GM12801 (cell line): ENCODE measurements around the gene CPLX1.

Source experiments
- CTCF ChIP-seq: IDR thresholded peaks from one replicate; pipeline ENCODE4 v1.5.1; 2011; ENCODE audit warnings: control low read depth; ENCODE audit not compliant: insufficient read length; ENCODE audit errors: extremely low read depth

CPLX1 gene

DNA sequence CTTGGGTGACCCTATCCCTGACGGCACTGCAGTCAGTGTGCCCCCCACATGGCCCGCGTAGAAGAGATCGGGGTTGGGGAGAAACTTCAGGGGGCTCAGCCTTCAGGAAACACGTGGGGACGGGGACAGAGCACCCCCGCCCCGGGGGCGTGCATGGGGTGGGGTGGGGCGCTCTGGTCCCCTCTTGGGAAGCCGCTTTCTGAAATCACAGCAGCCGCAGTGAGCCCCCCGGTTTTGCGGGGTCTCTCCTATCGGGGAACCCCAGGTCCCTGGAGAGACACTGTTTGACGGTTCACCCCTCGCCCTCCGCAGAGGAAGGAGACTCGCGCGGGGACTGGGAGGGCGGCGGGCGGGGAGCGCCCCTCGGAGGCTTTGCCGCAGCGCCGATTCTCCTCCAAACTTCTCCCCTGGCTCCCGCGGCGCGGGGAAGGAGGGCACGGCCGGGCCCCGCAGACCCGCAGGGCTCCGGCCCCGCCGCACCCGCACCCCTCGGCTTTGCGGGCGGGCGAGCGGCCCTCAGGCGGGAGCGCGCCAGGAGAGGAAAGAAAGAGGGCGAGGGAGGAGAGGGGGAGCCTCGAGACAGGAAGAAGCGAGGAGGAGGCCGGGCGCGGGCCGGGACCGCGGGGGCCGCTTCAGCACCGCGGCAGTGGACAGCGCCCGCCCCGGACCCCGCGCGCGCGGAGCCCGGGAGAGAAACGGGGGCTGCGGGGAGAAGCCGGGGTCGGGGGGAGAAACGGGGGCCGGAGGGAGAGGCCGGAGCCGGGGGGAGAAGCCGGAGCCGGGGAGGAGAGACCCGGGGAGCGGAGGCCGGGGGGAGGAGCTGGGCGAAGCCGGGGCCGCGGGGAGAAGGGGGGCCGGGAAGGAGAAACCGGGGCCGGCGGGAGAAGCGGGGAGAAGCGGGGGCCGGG, 612 bp downstream of the CPLX1 start:
- no peak for TF ChIP-seq CTCF

- TF ChIP-seq CTCF = no peak
Measured at GRCh38 chr4:824461-825062, 1.4 kb downstream of the CPLX1 start.

DNA sequence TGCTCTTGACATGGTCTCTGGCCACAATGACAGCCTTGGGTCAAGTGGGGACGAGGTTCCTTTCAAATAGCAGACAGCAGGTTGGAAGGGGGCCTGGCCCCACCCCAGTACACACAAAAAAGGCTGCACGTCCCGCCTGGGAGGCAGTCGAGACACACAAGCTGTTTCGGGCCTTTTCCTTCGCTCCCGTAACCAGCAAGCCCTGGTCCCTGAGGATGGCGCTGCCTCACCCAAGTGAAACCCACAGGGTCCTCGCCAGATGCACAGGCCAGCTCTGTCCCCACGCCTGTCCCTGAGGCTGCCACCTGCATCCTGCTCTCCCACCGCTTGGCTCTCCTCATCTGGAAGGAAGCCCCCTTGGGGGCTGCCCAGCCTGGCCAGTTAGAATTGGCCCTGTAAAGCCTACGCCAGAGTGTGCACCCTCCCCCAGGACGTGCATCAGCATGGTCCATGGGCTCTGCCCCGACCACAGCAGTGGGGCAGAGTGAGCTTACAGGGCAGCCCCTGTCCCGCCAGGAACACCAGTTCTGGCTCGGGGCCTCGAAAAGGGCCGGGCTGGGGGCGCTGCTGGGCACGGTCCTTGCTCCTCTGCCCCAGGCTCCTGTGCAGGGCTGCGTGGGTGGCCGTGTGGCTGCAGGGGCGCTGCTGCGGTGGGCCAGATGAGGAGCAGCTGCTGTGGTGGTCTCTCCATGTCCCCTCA, 2.0 kb downstream of the CPLX1 start:
- no peak for TF ChIP-seq CTCF

- TF ChIP-seq CTCF = no peak
Measured at GRCh38 chr4:823176-823760, 2.7 kb downstream of the CPLX1 start.

DNA sequence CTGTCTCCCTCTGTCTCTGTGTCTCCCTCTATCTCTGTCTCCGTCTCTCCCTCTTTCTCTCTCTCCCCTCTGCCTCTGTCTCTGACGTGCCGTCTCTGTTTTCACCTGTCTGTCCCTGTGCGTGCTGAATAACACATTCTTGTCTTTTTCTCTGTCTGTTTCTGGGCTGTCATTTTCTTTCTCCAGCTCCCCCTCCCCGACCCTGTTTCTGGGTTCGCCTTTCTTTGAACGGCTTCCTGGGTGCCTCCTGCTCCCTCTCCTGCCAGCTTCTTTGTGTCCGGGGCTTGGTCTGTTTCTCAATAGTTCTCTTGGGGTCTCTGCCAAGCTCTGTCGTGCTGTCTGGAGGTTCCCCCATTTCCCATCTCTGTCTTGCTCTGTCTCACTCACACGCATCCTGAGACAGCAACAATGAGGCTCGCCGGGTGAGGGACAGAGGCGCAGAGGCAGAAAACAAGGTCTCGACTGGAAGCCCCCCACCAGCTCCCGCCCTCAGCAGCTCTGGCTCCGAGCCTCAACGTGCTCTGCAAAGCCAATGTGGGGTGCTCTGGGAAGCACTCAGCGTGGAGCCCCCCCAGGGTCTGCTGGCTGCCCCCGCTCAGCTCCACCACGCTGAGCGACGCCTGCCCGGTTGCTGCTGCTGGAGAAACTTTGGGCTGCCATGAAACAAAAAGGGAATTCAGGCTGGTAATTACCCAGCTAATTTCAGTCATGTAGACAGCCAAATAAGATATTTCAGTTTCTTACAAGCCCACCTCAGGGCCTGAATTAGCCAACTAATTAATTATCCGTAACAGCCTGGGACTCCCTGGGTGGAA, 3.4 kb downstream of the CPLX1 start:
- TF ChIP-seq CTCF = no peak

DNA sequence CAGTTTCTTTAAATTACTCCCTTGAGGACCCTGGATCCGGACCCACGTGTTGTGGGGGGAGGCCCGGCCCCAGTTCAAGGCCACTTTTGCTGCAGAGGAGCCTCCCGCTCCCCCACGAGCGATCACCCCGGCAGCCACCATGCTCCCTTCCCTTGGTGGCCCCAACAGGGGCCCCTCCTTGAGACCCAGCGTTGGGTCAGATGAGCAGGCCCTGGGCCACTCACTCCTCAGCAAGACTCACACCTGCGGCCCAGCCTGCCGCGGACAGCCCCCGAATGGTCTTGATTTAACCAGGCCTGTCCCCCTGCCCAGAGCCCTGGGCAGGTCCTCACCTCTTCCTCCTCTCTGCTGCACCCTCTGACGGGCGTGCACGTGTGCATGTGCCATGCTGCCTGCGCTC, 4.3 kb downstream of the CPLX1 start:
- TF ChIP-seq CTCF = no peak
